HepG2 (cell line): ENCODE results near the gene CYP27A1. TPM values are rescaled to one million over a fixed set of nuclear protein-coding genes. Genes with fewer than 3 reads are reported as not detected.
"Not testable (repeated sequence)": the region's sequence is repeated elsewhere in the genome, so short reads cannot be mapped to it uniquely, and the experiment has no call there.

Experiments
- ATAC-seq: fragments of 200-7000 bp; cut with Tn5 transposase; 3 replicates; pipeline ENCODE4 v1.9.1; 2020; ENCODE audit warnings: mild to moderate bottlenecking, moderate library complexity
- BruUV-seq: library from RNA; stranded (reverse); fragments of 400-500 nt; replicated peaks from 2 replicates; lab custom pipeline; 2021; lab: Mats Ljungman, UMichigan
- CTCF ChIA-PET: fragments of 300-600 bp; formaldehyde crosslinking; extraction: SDS; loops from one replicate; lab custom pipeline; 2021; ENCODE audit warnings: low total read pairs, inconsistent platforms, low intra/inter-chr PET ratio; lab: Yijun Ruan, JAX
- POLR2A ChIA-PET: fragments of 350-600 bp; sonication (Branson Sonifier 250); formaldehyde crosslinking; loops from one replicate; lab custom pipeline; 2020; ENCODE audit warnings: antibody characterized with exemption, inconsistent platforms; lab: Yijun Ruan, JAX
- DNase-seq: peaks from one replicate; pipeline ENCODE4 v3.0.0-alpha.2; 2015; ENCODE audit warnings: low spot score
- FAIRE-seq: peaks from 3 replicates; lab custom pipeline; 2011; peaks lifted over from hg19 to GRCh38; lab: Jason Lieb, UNC
- H2AFZ ChIP-seq: one replicate; pipeline ENCODE4 v1.6.1; 2011; ENCODE audit warnings: low read length, inconsistent platforms
- H3K27ac ChIP-seq: fragments of 300-600 bp; 3 replicates; pipeline ENCODE4 v1.8.0; 2011; ENCODE audit warnings: mixed run types, mild to moderate bottlenecking, mixed read lengths, low read length, inconsistent platforms; ENCODE audit not compliant: insufficient read depth; ENCODE audit errors: extremely low read length
- H3K27me3 ChIP-seq, 2 experiments: fragments of 200-600 bp in 1 of 2; 2 replicates in 1 of 2; 3 replicates in 1 of 2; pipeline versions ENCODE4 v1.6.0 to v1.8.0; 2011; ENCODE audit warnings: low read length in 2 of 2, mild to moderate bottlenecking in 2 of 2, moderate library complexity in 2 of 2, inconsistent platforms in 1 of 2; ENCODE audit not compliant: insufficient read depth in 2 of 2, control insufficient read depth in 1 of 2
- H3K36me3 ChIP-seq, 2 experiments: fragments of 200-600 bp in 1 of 2; replicated peaks in 1 of 2; 2 replicates in 1 of 2; 3 replicates in 1 of 2; pipeline versions ENCODE4 v1.5.1 to v1.8.0; 2011; ENCODE audit warnings: low read length in 2 of 2, inconsistent platforms in 1 of 2; ENCODE audit not compliant: insufficient read depth in 2 of 2, control insufficient read depth in 1 of 2
- H3K4me1 ChIP-seq: 2 replicates; pipeline ENCODE4 v1.5.1; 2012; ENCODE audit warnings: low read length, inconsistent platforms; ENCODE audit not compliant: insufficient read depth
- H3K4me2 ChIP-seq: 2 replicates; pipeline ENCODE4 v1.6.0; 2011; ENCODE audit warnings: low read depth, low read length, inconsistent platforms
- H3K4me3 ChIP-seq, 3 experiments: fragments of 200-600 bp in 1 of 3; sonication (generic), shearing (Covaris generic) in 1 of 3; replicated peaks in 1 of 3; 2 replicates each; pipeline ENCODE4 v1.5.1; 2011 to 2016; ENCODE audit warnings: low read length in 3 of 3, inconsistent platforms in 2 of 3, low read depth in 2 of 3, mild to moderate bottlenecking in 2 of 3, control low read depth in 1 of 3, mixed read lengths in 1 of 3; ENCODE audit not compliant: insufficient read depth in 1 of 3
- H3K79me2 ChIP-seq: one replicate; pipeline ENCODE4 v1.6.1; 2011; ENCODE audit warnings: low read length, inconsistent platforms; ENCODE audit not compliant: insufficient read depth
- H3K9ac ChIP-seq: 2 replicates; pipeline ENCODE4 v1.6.0; 2011; ENCODE audit warnings: mild to moderate bottlenecking, low read depth, low read length, inconsistent platforms; ENCODE audit not compliant: insufficient read depth
- H3K9me3 ChIP-seq: 2 replicates; pipeline ENCODE4 v1.5.1; 2012; ENCODE audit warnings: mild to moderate bottlenecking, low read length
- H4K20me1 ChIP-seq: 2 replicates; pipeline ENCODE4 v1.6.0; 2011; ENCODE audit warnings: inconsistent platforms, mild to moderate bottlenecking, low read length, moderate library complexity; ENCODE audit not compliant: insufficient read depth
- FOXA1 ChIP-seq, 2 experiments: fragments of 450-650 bp in 1 of 2; sonication (generic) in 1 of 2; formaldehyde crosslinking in 1 of 2; IDR thresholded peaks; 2 replicates each; pipeline versions ENCODE4 v1.4.0 to v1.6.1; 2016 to 2020; ENCODE audit warnings: missing genetic modification reagents in 1 of 2
- HOXA3 ChIP-seq: sonication (generic); formaldehyde crosslinking; IDR thresholded peaks from 2 replicates; pipeline ENCODE4 v1.5.0; 2020; ENCODE audit warnings: missing genetic modification reagents
- POGZ ChIP-seq: sonication (generic); formaldehyde crosslinking; IDR thresholded peaks from 2 replicates; pipeline ENCODE4 v1.4.0; 2020; ENCODE audit warnings: mild to moderate bottlenecking, missing genetic modification reagents
- RARA ChIP-seq: IDR thresholded peaks from 2 replicates; pipeline ENCODE4 v1.6.1; 2016; ENCODE audit warnings: missing genetic modification reagents, missing compliant biosample characterization
- RXRA ChIP-seq: sonication (generic); formaldehyde crosslinking; IDR thresholded peaks from 2 replicates; pipeline ENCODE4 v1.5.1; 2020; ENCODE audit warnings: missing genetic modification reagents
- ZFX ChIP-seq: sonication (generic); formaldehyde crosslinking; IDR thresholded peaks from 2 replicates; pipeline ENCODE4 v1.4.0; 2020; ENCODE audit warnings: mild to moderate bottlenecking, low read depth, missing genetic modification reagents, moderate library complexity
- WGBS: methylation state at CpG from one replicate; pipeline ENCODE4 v1.1.6; 2017; ENCODE audit warnings: low lambda C conversion rate; 5-methylcytosine and 5-hydroxymethylcytosine counted together
- in situ Hi-C: cut with HindIII; loops from 2 replicates; pipeline ENCODE4 v1.10.0; 2017; ENCODE audit warnings: low pct_unique_long_range_greater_than_20kb; ENCODE audit not compliant: extremely low pct_ligation_motif_present
- intact Hi-C: fragments of 100-400 bp; cut with micrococcal nuclease; formaldehyde crosslinking; loops from one replicate; pipeline ENCODE4 v1.10.0; 2022; ENCODE audit not compliant: unreplicated experiment
- polyA plus RNA-seq, 8 experiments: library from polyadenylated mRNA; depleted of rRNA in 3 of 8; stranded (reverse) in 7 of 8; unstranded in 1 of 8; fragments of >200 nt; fragmentation: Illumina TruSeq in 4 of 8; extraction: Trizol in 4 of 8; gene quantifications; 2 replicates each; pipeline versions ENCODE4 v1.2.1 to v1.2.3, GENCODE V29; 2011 to 2016; ENCODE audit warnings: low read depth in 4 of 8, missing spikeins in 1 of 8, mixed read lengths in 1 of 8; ENCODE audit not compliant: insufficient read depth in 1 of 8
- total RNA-seq, 5 experiments: library from RNA; depleted of rRNA; stranded (reverse); fragments of >200 nt; fragmentation: Illumina TruSeq; extraction: Trizol; gene quantifications; 2 replicates each; pipeline ENCODE4 v1.2.3, GENCODE V29; 2016; ENCODE audit warnings: low read depth in 1 of 5
- TF ChIP-seq, protein P1 (sequence below): sonication (generic); formaldehyde crosslinking; IDR thresholded peaks from 2 replicates; pipeline ENCODE4 v1.4.0; 2020; ENCODE audit warnings: missing genetic modification reagents
- TF ChIP-seq, protein P2 (sequence below): sonication (generic); formaldehyde crosslinking; IDR thresholded peaks from 2 replicates; pipeline ENCODE4 v1.5.1; 2020; ENCODE audit warnings: mild to moderate bottlenecking, missing genetic modification reagents, moderate library complexity
- TF ChIP-seq, protein P3 (sequence below): sonication (generic); formaldehyde crosslinking; IDR thresholded peaks from 2 replicates; pipeline ENCODE4 v1.4.0; 2020; ENCODE audit warnings: missing genetic modification reagents, borderline replicate concordance

The CYP27A1 gene
- total and polyA plus RNA-seq, 2 of the 13 experiments (the other 11 are each of a cell fraction or from before 2014, with no cell fraction given): 157 to 266 TPM

DNA sequence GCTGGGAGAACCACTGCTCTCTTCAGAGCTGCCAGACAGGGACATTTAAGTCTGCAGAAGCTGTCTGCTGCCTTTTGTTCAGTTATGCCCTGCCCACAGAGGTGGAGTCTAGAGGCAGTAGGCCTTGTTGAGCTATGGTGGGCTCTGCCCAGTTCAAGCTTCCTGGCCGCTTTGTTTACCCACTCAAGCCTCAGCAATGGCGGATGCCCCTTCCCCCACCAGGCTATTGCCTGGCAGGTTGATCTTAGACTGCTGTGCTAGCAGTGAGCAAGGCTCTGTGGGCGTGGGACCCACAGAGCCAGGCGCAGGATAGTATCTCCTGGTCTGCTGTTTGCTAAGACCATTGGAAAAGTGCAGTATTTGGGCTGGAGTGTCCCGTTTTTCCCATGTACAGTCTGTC lies 9.2 kb upstream of the CYP27A1 start:
- DNase-seq: not testable (repeated sequence)

More for the DNA sequence above, 9.2 kb upstream of the CYP27A1 start:
- POLR2A ChIA-PET: interaction anchor here (1.0 to 5.8 kb wide), 3 partner anchors 9 to 24 kb away, joined by 3 to 35 read pairs (median 3); partner anchors contain the start of gene CYP27A1
- H3K36me3 ChIP-seq; H3K27ac ChIP-seq; FAIRE-seq; H3K79me2 ChIP-seq; intact Hi-C loops; TF ChIP-seq FOXA1 (IDR thresholded peaks at IDR 0.05): not testable (repeated sequence)
- peak; percentile 32; the same call in 1 of the 3 replicates for ATAC-seq
- TF ChIP-seq HOXA3 (CRISPR knock-in tag) (0 out of 2 replicates have a peak, but pooled peaks have one; percentile 20), RXRA (CRISPR knock-in tag) (0 out of 2 replicates have a peak, but pooled peaks have one; percentile 53), RARA (CRISPR knock-in tag) (peak; percentile 10; the same call in 1 of the 2 replicates), FOXA1 (CRISPR knock-in tag; IDR thresholded peaks at IDR 0.05) (0 out of 2 replicates have a peak, but pooled peaks have one; percentile 24), ZFX (CRISPR knock-in tag) (peak; percentile 17; the same call in 1 of the 2 replicates), POGZ (CRISPR knock-in tag) (peak; percentile 30; the same call in 1 of the 2 replicates)
- TF ChIP-seq, protein P1, sequence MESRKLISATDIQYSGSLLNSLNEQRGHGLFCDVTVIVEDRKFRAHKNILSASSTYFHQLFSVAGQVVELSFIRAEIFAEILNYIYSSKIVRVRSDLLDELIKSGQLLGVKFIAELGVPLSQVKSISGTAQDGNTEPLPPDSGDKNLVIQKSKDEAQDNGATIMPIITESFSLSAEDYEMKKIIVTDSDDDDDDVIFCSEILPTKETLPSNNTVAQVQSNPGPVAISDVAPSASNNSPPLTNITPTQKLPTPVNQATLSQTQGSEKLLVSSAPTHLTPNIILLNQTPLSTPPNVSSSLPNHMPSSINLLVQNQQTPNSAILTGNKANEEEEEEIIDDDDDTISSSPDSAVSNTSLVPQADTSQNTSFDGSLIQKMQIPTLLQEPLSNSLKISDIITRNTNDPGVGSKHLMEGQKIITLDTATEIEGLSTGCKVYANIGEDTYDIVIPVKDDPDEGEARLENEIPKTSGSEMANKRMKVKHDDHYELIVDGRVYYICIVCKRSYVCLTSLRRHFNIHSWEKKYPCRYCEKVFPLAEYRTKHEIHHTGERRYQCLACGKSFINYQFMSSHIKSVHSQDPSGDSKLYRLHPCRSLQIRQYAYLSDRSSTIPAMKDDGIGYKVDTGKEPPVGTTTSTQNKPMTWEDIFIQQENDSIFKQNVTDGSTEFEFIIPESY (CRISPR knock-in tag): peak; percentile 90
- TF ChIP-seq, protein P2, sequence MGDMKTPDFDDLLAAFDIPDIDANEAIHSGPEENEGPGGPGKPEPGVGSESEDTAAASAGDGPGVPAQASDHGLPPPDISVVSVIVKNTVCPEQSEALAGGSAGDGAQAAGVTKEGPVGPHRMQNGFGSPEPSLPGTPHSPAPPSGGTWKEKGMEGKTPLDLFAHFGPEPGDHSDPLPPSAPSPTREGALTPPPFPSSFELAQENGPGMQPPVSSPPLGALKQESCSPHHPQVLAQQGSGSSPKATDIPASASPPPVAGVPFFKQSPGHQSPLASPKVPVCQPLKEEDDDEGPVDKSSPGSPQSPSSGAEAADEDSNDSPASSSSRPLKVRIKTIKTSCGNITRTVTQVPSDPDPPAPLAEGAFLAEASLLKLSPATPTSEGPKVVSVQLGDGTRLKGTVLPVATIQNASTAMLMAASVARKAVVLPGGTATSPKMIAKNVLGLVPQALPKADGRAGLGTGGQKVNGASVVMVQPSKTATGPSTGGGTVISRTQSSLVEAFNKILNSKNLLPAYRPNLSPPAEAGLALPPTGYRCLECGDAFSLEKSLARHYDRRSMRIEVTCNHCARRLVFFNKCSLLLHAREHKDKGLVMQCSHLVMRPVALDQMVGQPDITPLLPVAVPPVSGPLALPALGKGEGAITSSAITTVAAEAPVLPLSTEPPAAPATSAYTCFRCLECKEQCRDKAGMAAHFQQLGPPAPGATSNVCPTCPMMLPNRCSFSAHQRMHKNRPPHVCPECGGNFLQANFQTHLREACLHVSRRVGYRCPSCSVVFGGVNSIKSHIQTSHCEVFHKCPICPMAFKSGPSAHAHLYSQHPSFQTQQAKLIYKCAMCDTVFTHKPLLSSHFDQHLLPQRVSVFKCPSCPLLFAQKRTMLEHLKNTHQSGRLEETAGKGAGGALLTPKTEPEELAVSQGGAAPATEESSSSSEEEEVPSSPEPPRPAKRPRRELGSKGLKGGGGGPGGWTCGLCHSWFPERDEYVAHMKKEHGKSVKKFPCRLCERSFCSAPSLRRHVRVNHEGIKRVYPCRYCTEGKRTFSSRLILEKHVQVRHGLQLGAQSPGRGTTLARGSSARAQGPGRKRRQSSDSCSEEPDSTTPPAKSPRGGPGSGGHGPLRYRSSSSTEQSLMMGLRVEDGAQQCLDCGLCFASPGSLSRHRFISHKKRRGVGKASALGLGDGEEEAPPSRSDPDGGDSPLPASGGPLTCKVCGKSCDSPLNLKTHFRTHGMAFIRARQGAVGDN (CRISPR knock-in tag): peak; percentile 30
- TF ChIP-seq, protein P3, sequence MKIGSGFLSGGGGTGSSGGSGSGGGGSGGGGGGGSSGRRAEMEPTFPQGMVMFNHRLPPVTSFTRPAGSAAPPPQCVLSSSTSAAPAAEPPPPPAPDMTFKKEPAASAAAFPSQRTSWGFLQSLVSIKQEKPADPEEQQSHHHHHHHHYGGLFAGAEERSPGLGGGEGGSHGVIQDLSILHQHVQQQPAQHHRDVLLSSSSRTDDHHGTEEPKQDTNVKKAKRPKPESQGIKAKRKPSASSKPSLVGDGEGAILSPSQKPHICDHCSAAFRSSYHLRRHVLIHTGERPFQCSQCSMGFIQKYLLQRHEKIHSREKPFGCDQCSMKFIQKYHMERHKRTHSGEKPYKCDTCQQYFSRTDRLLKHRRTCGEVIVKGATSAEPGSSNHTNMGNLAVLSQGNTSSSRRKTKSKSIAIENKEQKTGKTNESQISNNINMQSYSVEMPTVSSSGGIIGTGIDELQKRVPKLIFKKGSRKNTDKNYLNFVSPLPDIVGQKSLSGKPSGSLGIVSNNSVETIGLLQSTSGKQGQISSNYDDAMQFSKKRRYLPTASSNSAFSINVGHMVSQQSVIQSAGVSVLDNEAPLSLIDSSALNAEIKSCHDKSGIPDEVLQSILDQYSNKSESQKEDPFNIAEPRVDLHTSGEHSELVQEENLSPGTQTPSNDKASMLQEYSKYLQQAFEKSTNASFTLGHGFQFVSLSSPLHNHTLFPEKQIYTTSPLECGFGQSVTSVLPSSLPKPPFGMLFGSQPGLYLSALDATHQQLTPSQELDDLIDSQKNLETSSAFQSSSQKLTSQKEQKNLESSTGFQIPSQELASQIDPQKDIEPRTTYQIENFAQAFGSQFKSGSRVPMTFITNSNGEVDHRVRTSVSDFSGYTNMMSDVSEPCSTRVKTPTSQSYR: peak; percentile 20; the same call in 1 of the 2 replicates
- TF ChIP-seq, all 625 proteins: peak for 9; not testable (repeated sequence) for 616
- H3K4me2 ChIP-seq, in situ Hi-C loops, H2AFZ ChIP-seq, H4K20me1 ChIP-seq, BruUV-seq, H3K27me3 ChIP-seq, H3K9ac ChIP-seq, H3K4me3 ChIP-seq, CTCF ChIA-PET: not testable (repeated sequence)
- Histone ChIP-seq H3K9me3 (peaks cover 12% of the 10 kb centered on the region; the same call in 1 of the 2 replicates), H3K4me1 (peaks cover 28% of the 10 kb centered on the region)
- 88% methylated on average over 4 of the region's 5 CpGs for WGBS
